Loucy (cell line): ENCODE data around the gene CDKN2B-AS1.

Source experiments
- H2AFZ ChIP-seq: fragments of 200-600 bp; sonication (generic); 2 replicates; pipeline ENCODE4 v1.6.0; 2016; ENCODE audit warnings: antibody characterized with exemption, mild to moderate bottlenecking, low read length, moderate library complexity
- H3F3A ChIP-seq: fragments of 200-600 bp; 2 replicates; pipeline ENCODE4 v1.6.0; 2016; ENCODE audit warnings: antibody characterized with exemption, low read depth, mild to moderate bottlenecking
- H3K27me3 ChIP-seq: fragments of 200-600 bp; sonication (generic); 2 replicates; pipeline ENCODE4 v1.6.1; 2014; ENCODE audit warnings: low read length, mild to moderate bottlenecking; ENCODE audit not compliant: insufficient read depth, poor library complexity, severe bottlenecking
- H3K36me3 ChIP-seq: fragments of 200-600 bp; sonication (generic); 2 replicates; pipeline ENCODE4 v1.6.1; 2016; ENCODE audit warnings: low read length; ENCODE audit not compliant: insufficient read depth
- H3K4me1 ChIP-seq: fragments of 200-600 bp; sonication (generic); 2 replicates; pipeline ENCODE4 v1.5.1; 2014; ENCODE audit warnings: low read length, mild to moderate bottlenecking; ENCODE audit not compliant: insufficient read depth, poor library complexity, severe bottlenecking
- H3K4me2 ChIP-seq: fragments of 200-600 bp; sonication (generic); 2 replicates; pipeline ENCODE4 v1.6.0; 2014; ENCODE audit warnings: antibody characterized with exemption, low read length, low read depth, mild to moderate bottlenecking; ENCODE audit not compliant: poor library complexity, severe bottlenecking
- H3K4me3 ChIP-seq: fragments of 200-600 bp; sonication (generic); 2 replicates; pipeline ENCODE4 v1.5.1; 2014; ENCODE audit warnings: low read length, mild to moderate bottlenecking, mixed read lengths; ENCODE audit not compliant: poor library complexity, severe bottlenecking
- H3K79me2 ChIP-seq: fragments of 200-600 bp; sonication (generic); 2 replicates; pipeline ENCODE4 v1.6.1; 2014; ENCODE audit warnings: low read length; ENCODE audit not compliant: insufficient read depth
- H3K9ac ChIP-seq: fragments of 200-600 bp; sonication (generic); 2 replicates; pipeline ENCODE4 v1.6.0; 2014; ENCODE audit warnings: mild to moderate bottlenecking, low read depth, low read length, moderate library complexity; ENCODE audit not compliant: poor library complexity, severe bottlenecking
- H3K9me2 ChIP-seq: fragments of 200-600 bp; sonication (generic); replicated peaks from 2 replicates; pipeline ENCODE4 v1.6.1; 2016; ENCODE audit warnings: low read depth, low read length, mixed read lengths
- H3K9me3 ChIP-seq: fragments of 200-600 bp; sonication (generic); 2 replicates; pipeline ENCODE4 v1.6.1; 2014; ENCODE audit warnings: mild to moderate bottlenecking, antibody characterized with exemption, low read length, low read depth; ENCODE audit not compliant: insufficient read depth
- H4K20me1 ChIP-seq: fragments of 200-600 bp; sonication (generic); 2 replicates; pipeline ENCODE4 v1.6.0; 2014; ENCODE audit warnings: antibody characterized with exemption, low read length, mild to moderate bottlenecking; ENCODE audit not compliant: insufficient read depth, poor library complexity, severe bottlenecking
- CTCF ChIP-seq: fragments of 200-600 bp; sonication (generic); conservative IDR thresholded peaks from 2 replicates; pipeline ENCODE4 v1.5.1; 2014; ENCODE audit warnings: mild to moderate bottlenecking, antibody characterized with exemption, low read length
- EZH2phosphoT487 ChIP-seq: fragments of 200-600 bp; IDR thresholded peaks from 2 replicates; pipeline ENCODE4 v1.6.1; 2018; ENCODE audit warnings: antibody characterized with exemption, mild to moderate bottlenecking, moderate library complexity, borderline replicate concordance

CDKN2B-AS1 gene

GRCh38 chr9:22031655-22032411 is 37.2 kb downstream of the CDKN2B-AS1 start:
- Histone ChIP-seq H3K4me2 (no peak overlapping the region), H3K4me1 (peaks cover 32% of the 10 kb centered on the region), H4K20me1 (no peaks in the 10 kb centered on the region), H2AFZ (no peak overlapping the region), H3K27me3 (no peaks in the 10 kb centered on the region), H3K9ac (no peak overlapping the region), H3K36me3 (peaks cover 6% of the 10 kb centered on the region; the same call in 1 of the 2 replicates), H3K79me2 (no peaks in the 10 kb centered on the region), H3K9me2 (no peaks in the 10 kb centered on the region), H3K9me3 (no peaks in the 10 kb centered on the region), H3K4me3 (no peak overlapping the region), H3F3A (no peaks in the 10 kb centered on the region)
- TF ChIP-seq CTCF (no peak), EZH2phosphoT487 (no peak)

GRCh38 chr9:22033012-22033630 is 38.5 kb downstream of the CDKN2B-AS1 start:
- Histone ChIP-seq H2AFZ (no peak overlapping the region), H3K9me2 (no peaks in the 10 kb centered on the region), H3K4me2 (no peak overlapping the region), H3K4me3 (no peak overlapping the region), H3K9me3 (no peaks in the 10 kb centered on the region), H3K9ac (no peak overlapping the region), H3K79me2 (no peaks in the 10 kb centered on the region), H4K20me1 (no peaks in the 10 kb centered on the region), H3K4me1 (peaks cover 44% of the 10 kb centered on the region), H3F3A (no peaks in the 10 kb centered on the region), H3K27me3 (no peaks in the 10 kb centered on the region), H3K36me3 (peaks cover 6% of the 10 kb centered on the region; the same call in 1 of the 2 replicates)
- TF ChIP-seq CTCF (no peak), EZH2phosphoT487 (no peak)

DNA sequence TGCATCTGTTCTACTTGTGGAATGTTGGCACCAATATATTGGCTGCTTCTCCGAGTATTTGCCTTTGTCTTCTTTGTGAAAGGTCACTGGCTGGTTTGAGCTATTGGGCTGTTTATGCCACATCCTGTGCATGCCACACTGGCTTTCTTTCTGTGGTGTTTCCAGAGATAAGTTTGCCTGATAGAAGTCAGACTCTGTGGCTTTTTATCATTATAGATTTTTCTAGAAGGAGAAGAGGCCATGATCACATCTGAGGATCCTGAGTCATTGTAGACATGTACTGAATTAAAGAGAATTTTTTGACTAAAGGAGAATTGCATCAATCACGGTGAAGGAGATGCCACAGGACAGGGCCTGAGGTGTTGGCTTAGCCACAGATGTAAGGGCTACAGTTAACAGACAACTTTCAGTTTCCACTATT is 41.0 kb downstream of the CDKN2B-AS1 start:
- H3K4me2 ChIP-seq, result peak overlapping the region; percentile 3
- no peak for TF ChIP-seq EZH2phosphoT487
- no peak for TF ChIP-seq CTCF
- H2AFZ ChIP-seq, result no peak overlapping the region
- H3K4me3 ChIP-seq, result no peak overlapping the region
- H4K20me1 ChIP-seq, result no peaks in the 10 kb centered on the region
- no peaks in the 10 kb centered on the region for H3K27me3 ChIP-seq
- H3F3A ChIP-seq, result no peaks in the 10 kb centered on the region
- H3K9ac ChIP-seq, result peak overlapping the region; percentile 51
- H3K36me3 ChIP-seq, result peaks cover 6% of the 10 kb centered on the region; the same call in 1 of the 2 replicates
- H3K9me2 ChIP-seq, result no peaks in the 10 kb centered on the region
- no peaks in the 10 kb centered on the region for H3K9me3 ChIP-seq
- no peaks in the 10 kb centered on the region for H3K79me2 ChIP-seq
- peaks cover 39% of the 10 kb centered on the region for H3K4me1 ChIP-seq
